ENCODE data around the gene POLQ. TPM values are rescaled to one million over a fixed set of nuclear protein-coding genes. Genes with fewer than 3 reads are reported as not detected.

Gene POLQ
- total and polyA plus RNA-seq, 2 of the 4 experiments (the other 2 are of a cell fraction), result 1.8 to 5.0 TPM

DNA sequence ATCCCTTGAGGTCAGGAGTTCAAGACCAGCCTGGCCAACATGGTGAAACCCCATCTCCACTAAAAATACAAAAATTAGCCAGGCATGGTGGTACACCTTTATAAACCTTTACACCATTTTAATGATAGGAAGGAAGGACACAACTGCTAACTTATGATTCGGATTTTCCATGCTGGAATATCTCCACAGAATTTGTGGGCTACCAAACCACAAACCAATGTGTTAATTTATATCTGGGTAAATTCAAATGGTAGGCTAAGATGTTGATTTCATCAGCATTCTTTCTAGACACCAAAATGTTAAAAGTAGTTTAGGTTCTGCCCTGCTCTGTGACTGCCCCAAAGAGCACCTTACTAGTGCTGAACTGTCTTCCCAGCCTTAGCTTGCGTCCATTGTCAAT, 72.8 kb downstream of the POLQ start:
- Histone ChIP-seq H2AK5ac (ENCODE audit: low read depth, low read length) (no peak overlapping the region), H3K27ac (ENCODE audit: insufficient read depth, low read length) (no peak overlapping the region), H4K8ac (ENCODE audit: low read depth in 2 of 2, low read length in 2 of 2) (no peak overlapping the region), H3K4me2 (ENCODE audit: low read depth, low read length) (no peak overlapping the region), H3K18ac (ENCODE audit: low read depth, low read length) (no peak overlapping the region), H2BK120ac (ENCODE audit: low read depth, low read length) (no peak overlapping the region), H3K4me1 (ENCODE audit: control insufficient read depth, insufficient read depth, low read length) (peaks cover 10% of the 10 kb centered on the region), H3K9me1 (ENCODE audit: insufficient read depth, low read length) (0 out of 2 replicates have a peak, but pooled peaks cover 3% of the 10 kb centered on the region), H2BK20ac (ENCODE audit: low read depth, low read length) (no peak overlapping the region), H3K14ac (replicated peaks; ENCODE audit: low read depth, low read length) (no peak overlapping the region), H2BK5ac (ENCODE audit: low read depth, low read length, poor library complexity, severe bottlenecking) (no peak overlapping the region), H3K36me3 (ENCODE audit: control insufficient read depth, insufficient read depth, low read length) (no peaks in the 10 kb centered on the region; the same call in 1 of the 2 replicates), H3K79me1 (ENCODE audit: low read depth in 1 of 2, low read length in 2 of 2) (peaks cover 8 to 15% of the 10 kb centered on the region in 2 experiments; a peak in 3 of 4 replicates), H2BK15ac (ENCODE audit: low read depth, low read length) (no peak overlapping the region), H3K9ac (ENCODE audit: low read depth, low read length) (no peak overlapping the region), H3K27me3 (ENCODE audit: control insufficient read depth, insufficient read depth, low read length) (no peaks in the 10 kb centered on the region), H2AK9ac (replicated peaks; ENCODE audit: low read depth, low read length, poor library complexity) (no peak overlapping the region), H4K5ac (ENCODE audit: low read depth, low read length) (no peak overlapping the region), H3K4me3 (ENCODE audit: insufficient read depth, low read depth, low read length) (no peak overlapping the region), H3K56ac (ENCODE audit: extremely low read depth, insufficient read depth, low read length) (no peak overlapping the region), H4K20me1 (ENCODE audit: insufficient read depth, low read length) (no peaks in the 10 kb centered on the region), H4K91ac (ENCODE audit: insufficient read depth, low read depth, low read length) (no peak overlapping the region), H3K23ac (ENCODE audit: low read depth, low read length) (no peak overlapping the region), H3K9me3 (ENCODE audit: control insufficient read depth, insufficient read depth, low read length) (no peaks in the 10 kb centered on the region), H2AFZ (replicated peaks; ENCODE audit: low read length, poor library complexity) (no peak overlapping the region), H3K4ac (ENCODE audit: low read depth, low read length) (no peak overlapping the region)
- DNase-seq (no peak), ATAC-seq (ENCODE audit: low read depth) (no peak)
- ChIA-PET CTCF (no interaction called here), POLR2A (ENCODE audit: unreplicated experiment) (no interaction called here)
- dilution Hi-C loops (cut with HindIII; ENCODE audit: low sequenced_read_pairs, unreplicated experiment), result no loop called here
- WGBS, 2 experiments (ENCODE audit: extremely low coverage in 2 of 2, insufficient read length in 1 of 2), result 100% methylated on average over 1 of the region's 2 CpGs; no CpG with 5 or more reads in 1 of the 2 experiments
- intact Hi-C loops (cut with micrococcal nuclease), result no loop called here
- TF ChIP-seq RAD21 (IDR thresholded peaks at IDR 0.05; ENCODE audit: low read length), result no peak
- TF ChIP-seq RCOR1 (IDR thresholded peaks at IDR 0.05; ENCODE audit: insufficient replicate concordance, low read length), result no peak
- no peak for TF ChIP-seq POLR2A (IDR thresholded peaks at IDR 0.05; ENCODE audit: low read depth, low read length)
- no peak for TF ChIP-seq MAFK (IDR thresholded peaks at IDR 0.05; ENCODE audit: low read depth, low read length)
- TF ChIP-seq FOS (IDR thresholded peaks at IDR 0.05; ENCODE audit: low read depth, low read length), result no peak
- in situ Hi-C loops (cut with MboI; ENCODE audit: low sequenced_read_pairs), result no loop called here
- no TSS peak for BruUV-seq (replicated peaks)

All from IMR-90 (cell line).